ENCODE results near the gene ITFG2. TPM values are rescaled to one million over a fixed set of nuclear protein-coding genes. Genes with fewer than 3 reads are reported as not detected.
"Not testable (repeated sequence)": the region's sequence is repeated elsewhere in the genome, so short reads cannot be mapped to it uniquely, and the experiment has no call there.

ITFG2 gene
- total RNA-seq, 1 experiment from 2014 or later, result 39.2 TPM

DNA sequence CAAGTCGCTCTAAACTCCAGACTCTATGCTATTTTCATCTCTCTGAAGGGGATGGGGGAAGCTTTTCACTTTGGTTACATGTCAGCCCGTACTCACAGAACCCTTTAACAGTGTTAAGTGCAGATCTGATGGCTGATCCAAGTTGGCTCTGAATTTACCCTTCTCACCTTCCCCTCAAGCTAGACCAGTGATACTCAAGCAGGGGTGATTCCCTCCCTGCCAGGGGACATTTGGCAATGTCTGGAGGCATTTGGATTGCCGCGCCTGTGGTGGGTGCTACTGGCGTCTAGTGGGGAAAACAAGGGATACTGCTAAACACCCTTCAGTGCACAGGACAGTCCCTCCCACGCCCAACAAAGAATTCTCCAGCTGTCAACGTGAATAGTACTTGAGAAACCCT lies 50.4 kb downstream of the ITFG2 start:
- intact Hi-C loops (cut with micrococcal nuclease; ENCODE audit: unreplicated experiment), result no loop called here
- TF ChIP-seq EZH2 (IDR thresholded peaks at IDR 0.05; ENCODE audit: borderline replicate concordance, low read depth, low read length, poor library complexity, severe bottlenecking) (no peak), CTCF (conservative IDR thresholded peaks at IDR 0.05; ENCODE audit: low read depth, low read length) (no peak)
- no TSS peak for BruUV-seq (replicated peaks)

DNA sequence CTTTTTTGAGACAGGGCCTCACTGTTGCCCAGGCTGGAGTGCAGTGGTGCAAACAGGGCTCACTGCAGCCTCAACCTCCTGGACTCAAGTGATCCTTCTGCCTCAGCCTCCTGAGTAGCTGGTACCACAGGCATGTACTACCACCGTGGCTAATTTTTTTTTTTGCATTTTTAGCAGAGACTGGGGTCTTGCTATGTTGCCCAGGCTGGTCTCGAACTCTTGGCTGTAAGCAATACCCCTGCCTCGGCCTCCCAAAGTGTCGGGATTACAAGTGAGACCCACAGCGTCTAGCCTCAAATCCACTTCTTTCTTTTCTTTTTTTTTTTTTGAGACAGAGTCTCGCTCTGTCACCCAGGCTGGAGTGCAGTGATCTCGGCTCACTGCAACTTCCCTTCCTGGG lies 50.9 kb downstream of the ITFG2 start:
- DNase-seq (ENCODE audit: low spot score); H3K9me3 ChIP-seq (ENCODE audit: low read depth, low read length, poor library complexity, severe bottlenecking); H3K27ac ChIP-seq (ENCODE audit: low read depth, low read length, poor library complexity, severe bottlenecking); BruUV-seq (replicated peaks); H3K4me3 ChIP-seq (ENCODE audit: low read depth, low read length, poor library complexity, severe bottlenecking); H3K27me3 ChIP-seq (replicated peaks; ENCODE audit: insufficient read depth, low read depth, low read length, poor library complexity); intact Hi-C loops (cut with micrococcal nuclease; ENCODE audit: unreplicated experiment); H3K4me1 ChIP-seq (ENCODE audit: insufficient read depth, low read length, poor library complexity, severe bottlenecking): not testable (repeated sequence)
- POLR2A ChIA-PET (ENCODE audit: low non-redundant PET), result interaction anchor here (0.6 kb wide), 1 partner anchor 826 kb away, joined by 4 read pairs; no protein-coding TSS in a partner anchor
- H3K36me3 ChIP-seq (ENCODE audit: insufficient read depth, low read length, poor library complexity, severe bottlenecking), result peaks cover 90% of the 10 kb centered on the region
- CTCF ChIA-PET, result interaction anchor here (0.8 kb wide), 1 partner anchor 178 kb away, joined by 3 read pairs; no protein-coding TSS in a partner anchor

More for the DNA sequence above, 50.4 kb downstream of the ITFG2 start:
- no peaks in the 10 kb centered on the region for H3K4me1 ChIP-seq (ENCODE audit: insufficient read depth, low read length, poor library complexity, severe bottlenecking)
- CTCF ChIA-PET, result no interaction called here
- no peak overlapping the region for H3K4me3 ChIP-seq (ENCODE audit: low read depth, low read length, poor library complexity, severe bottlenecking)
- POLR2A ChIA-PET (ENCODE audit: low non-redundant PET), result no interaction called here
- no peaks in the 10 kb centered on the region for H3K9me3 ChIP-seq (ENCODE audit: low read depth, low read length, poor library complexity, severe bottlenecking)
- H3K36me3 ChIP-seq (ENCODE audit: insufficient read depth, low read length, poor library complexity, severe bottlenecking), result peaks cover 90% of the 10 kb centered on the region
- no peak for DNase-seq (ENCODE audit: low spot score)
- no peak overlapping the region for H3K27ac ChIP-seq (ENCODE audit: low read depth, low read length, poor library complexity, severe bottlenecking)
- no peaks in the 10 kb centered on the region for H3K27me3 ChIP-seq (replicated peaks; ENCODE audit: insufficient read depth, low read depth, low read length, poor library complexity)

DNA sequence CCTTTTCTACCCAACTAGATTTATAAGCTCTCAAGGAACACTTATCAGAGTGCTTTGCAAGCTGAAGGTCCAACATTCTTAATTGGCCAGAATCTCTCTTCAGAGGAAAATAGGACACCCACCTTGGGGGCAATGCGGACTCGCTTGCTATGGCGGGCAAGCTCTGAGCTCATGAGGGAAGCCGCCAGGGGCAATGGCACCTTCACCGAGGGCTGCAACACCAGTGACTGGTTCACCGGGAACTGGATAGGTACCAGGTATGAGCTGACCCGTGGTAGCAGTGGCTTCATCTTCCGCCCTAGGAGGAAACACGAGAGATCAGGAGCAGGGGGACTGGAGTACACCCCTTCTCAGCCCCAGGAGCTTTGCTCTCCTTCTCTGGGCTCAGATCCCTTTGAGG lies 51.7 kb downstream of the ITFG2 start:
- Histone ChIP-seq H3K9me3 (ENCODE audit: low read depth, low read length, poor library complexity, severe bottlenecking) (no peaks in the 10 kb centered on the region), H3K27ac (ENCODE audit: low read depth, low read length, poor library complexity, severe bottlenecking) (no peak overlapping the region), H3K4me1 (ENCODE audit: insufficient read depth, low read length, poor library complexity, severe bottlenecking) (no peaks in the 10 kb centered on the region), H3K27me3 (replicated peaks; ENCODE audit: insufficient read depth, low read depth, low read length, poor library complexity) (no peaks in the 10 kb centered on the region), H3K36me3 (ENCODE audit: insufficient read depth, low read length, poor library complexity, severe bottlenecking) (peaks cover 90% of the 10 kb centered on the region), H3K4me3 (ENCODE audit: low read depth, low read length, poor library complexity, severe bottlenecking) (no peak overlapping the region)
- POLR2A ChIA-PET (ENCODE audit: low non-redundant PET), result interaction anchor here (0.6 kb wide), 1 partner anchor 827 kb away, joined by 4 read pairs; no protein-coding TSS in a partner anchor
- TF ChIP-seq CTCF (conservative IDR thresholded peaks at IDR 0.05; ENCODE audit: low read depth, low read length), result no peak
- TF ChIP-seq EZH2 (IDR thresholded peaks at IDR 0.05; ENCODE audit: borderline replicate concordance, low read depth, low read length, poor library complexity, severe bottlenecking), result no peak
- BruUV-seq (replicated peaks), result no TSS peak
- no peak for DNase-seq (ENCODE audit: low spot score)
- intact Hi-C loops (cut with micrococcal nuclease; ENCODE audit: unreplicated experiment), result no loop called here
- CTCF ChIA-PET, result interaction anchor here (0.8 kb wide), 1 partner anchor 177 kb away, joined by 3 read pairs; no protein-coding TSS in a partner anchor

DNA sequence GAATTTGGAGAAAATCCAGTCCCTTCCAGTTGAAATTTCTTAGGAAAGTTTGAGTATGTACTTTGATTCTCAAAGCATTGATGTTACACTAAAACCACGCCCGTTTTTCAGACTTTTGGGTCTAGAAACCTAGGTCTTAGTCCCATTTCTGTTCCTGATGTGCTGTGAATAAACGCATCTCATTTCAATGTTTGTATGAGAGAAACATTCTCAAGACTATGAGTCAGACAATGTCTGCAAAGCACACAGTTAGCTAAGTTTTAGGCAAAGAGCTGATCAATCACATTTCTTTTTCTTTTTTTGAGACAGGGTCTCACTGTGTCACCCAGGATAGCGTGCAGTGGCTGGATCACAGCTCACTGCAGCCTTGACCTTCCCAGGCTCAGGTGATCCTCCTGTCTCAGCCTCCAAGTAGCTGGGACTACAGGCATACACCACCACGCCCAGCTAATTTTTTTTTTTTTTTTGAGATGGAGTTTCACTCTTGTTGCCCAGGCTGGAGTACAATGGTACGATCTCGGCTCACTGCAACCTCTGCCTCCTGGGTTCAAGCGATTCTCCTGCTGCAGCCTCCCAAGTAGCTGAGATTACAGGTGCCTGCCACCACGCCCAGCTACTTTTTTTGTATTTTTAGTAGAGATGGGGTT lies 56.6 kb downstream of the ITFG2 start:
- DNase-seq (ENCODE audit: low spot score); CTCF ChIA-PET; H3K4me1 ChIP-seq (ENCODE audit: insufficient read depth, low read length, poor library complexity, severe bottlenecking); POLR2A ChIA-PET (ENCODE audit: low non-redundant PET); H3K27ac ChIP-seq (ENCODE audit: low read depth, low read length, poor library complexity, severe bottlenecking); H3K27me3 ChIP-seq (replicated peaks; ENCODE audit: insufficient read depth, low read depth, low read length, poor library complexity); BruUV-seq (replicated peaks); intact Hi-C loops (cut with micrococcal nuclease; ENCODE audit: unreplicated experiment); H3K4me3 ChIP-seq (ENCODE audit: low read depth, low read length, poor library complexity, severe bottlenecking); H3K9me3 ChIP-seq (ENCODE audit: low read depth, low read length, poor library complexity, severe bottlenecking): not testable (repeated sequence)
- peaks cover 90% of the 10 kb centered on the region for H3K36me3 ChIP-seq (ENCODE audit: insufficient read depth, low read length, poor library complexity, severe bottlenecking)

Other genes with a start within 250 kb of the ITFG2 start
- gene FKBP4, start 17.7 kb upstream of the ITFG2 start, total RNA-seq (2021), result 187 and 196 TPM in 2 replicates
- 0.28 and 0.39 TPM in 2 replicates for gene NRIP2, start 22.4 kb downstream of the ITFG2 start, total RNA-seq (2021)
- 0.44 TPM in 1 of 2 replicates, not detected in the other for gene TEX52, start 44.4 kb downstream of the ITFG2 start, total RNA-seq (2021)
- gene FOXM1, start 64.5 kb downstream of the ITFG2 start, total RNA-seq (2021), result 198 and 200 TPM in 2 replicates
- gene RHNO1, start 64.6 kb downstream of the ITFG2 start, total RNA-seq (2021), result 71.7 and 79.9 TPM in 2 replicates
- gene TULP3, start 78.2 kb downstream of the ITFG2 start, total RNA-seq (2021), result 48.1 and 55.6 TPM in 2 replicates
- gene TEAD4, start 146.7 kb downstream of the ITFG2 start, total RNA-seq (2021), result 35.0 and 39.8 TPM in 2 replicates